K562 (cell line): ENCODE results near the gene TTC31. TPM values are rescaled to one million over a fixed set of nuclear protein-coding genes. Genes with fewer than 3 reads are reported as not detected.
A peak's percentile ranks its signal among the peaks of the same experiment; 100 is the strongest.

ENCODE experiments used
- ATAC-seq: fragments of 200-7000 bp; cut with Tn5 transposase; 3 replicates; pipeline ENCODE4 v1.9.1; 2020; ENCODE audit warnings: moderate library complexity
- BruUV-seq: library from RNA; stranded (reverse); fragments of 400-500 nt; replicated peaks from 2 replicates; lab custom pipeline; 2021; lab: Mats Ljungman, UMichigan
- CTCF ChIA-PET: fragments of 300-600 bp; formaldehyde crosslinking; extraction: SDS; loops from one replicate; lab custom pipeline; 2021; ENCODE audit warnings: low intra/inter-chr PET ratio; lab: Yijun Ruan, JAX
- POLR2A ChIA-PET: fragments of 300-600, 350-650 bp; sonication (Branson Sonifier 250); formaldehyde crosslinking; extraction: SDS; loops from one replicate; lab custom pipeline; 2021; ENCODE audit warnings: antibody characterized with exemption, inconsistent platforms; lab: Yijun Ruan, JAX
- DNase-seq, 4 experiments: peaks; one replicate each; pipeline versions ENCODE4 v3.0.0 to v3.0.0-alpha.2; 2011 to 2018; ENCODE audit warnings: low spot score in 3 of 4, mixed read lengths in 3 of 4; ENCODE audit errors: extremely low read depth in 1 of 4
- FAIRE-seq: peaks from 2 replicates; lab custom pipeline; 2011; peaks lifted over from hg19 to GRCh38; lab: Jason Lieb, UNC
- H2AFZ ChIP-seq: 2 replicates; pipeline ENCODE4 v1.6.0; 2011; ENCODE audit warnings: low read depth, low read length, control low read depth, inconsistent platforms
- H3K27ac ChIP-seq: fragments of 200-600 bp; 3 replicates; pipeline ENCODE4 v1.8.0; 2011; ENCODE audit warnings: low read depth, mild to moderate bottlenecking, control low read depth, inconsistent platforms, low read length, moderate library complexity, mixed read lengths; ENCODE audit errors: extremely low read depth
- H3K27me3 ChIP-seq, 2 experiments: fragments of 300-600 bp in 1 of 2; 2 replicates in 1 of 2; 3 replicates in 1 of 2; pipeline versions ENCODE4 v1.6.0 to v1.8.0; 2011; ENCODE audit warnings: inconsistent platforms in 2 of 2, low read length in 2 of 2, mild to moderate bottlenecking in 1 of 2, mixed read lengths in 1 of 2, moderate library complexity in 1 of 2; ENCODE audit not compliant: control insufficient read depth in 2 of 2, insufficient read depth in 2 of 2
- H3K36me3 ChIP-seq: fragments of 300-600 bp; 3 replicates; pipeline ENCODE4 v1.8.0; 2011; ENCODE audit warnings: mild to moderate bottlenecking, low read length, inconsistent platforms; ENCODE audit not compliant: control insufficient read depth, insufficient read depth
- H3K4me1 ChIP-seq, 2 experiments: fragments of 200-600 bp in 1 of 2; replicated peaks in 1 of 2; 2 replicates in 1 of 2; 3 replicates in 1 of 2; pipeline versions ENCODE4 v1.5.1 to v1.8.0; 2011; ENCODE audit warnings: inconsistent platforms in 2 of 2, low read length in 2 of 2, mild to moderate bottlenecking in 1 of 2, mixed read lengths in 1 of 2, moderate library complexity in 1 of 2; ENCODE audit not compliant: control insufficient read depth in 2 of 2, insufficient read depth in 2 of 2
- H3K4me2 ChIP-seq: 2 replicates; pipeline ENCODE4 v1.6.1; 2011; ENCODE audit warnings: low read length, control low read depth, inconsistent platforms, mixed read lengths; ENCODE audit not compliant: insufficient read depth
- H3K4me3 ChIP-seq: fragments of 200-600 bp; sonication (generic), shearing (Covaris generic); 2 replicates; pipeline ENCODE4 v1.5.1; 2016; ENCODE audit warnings: control low read depth, inconsistent platforms
- H3K79me2 ChIP-seq: fragments of 200-600 bp; 3 replicates; pipeline ENCODE4 v1.8.0; 2011; ENCODE audit warnings: low read length, inconsistent platforms; ENCODE audit not compliant: control insufficient read depth, insufficient read depth
- H3K9ac ChIP-seq, 2 experiments: 2 replicates each; pipeline versions ENCODE4 v1.6.0 to v1.6.1; 2011; ENCODE audit warnings: low read depth in 2 of 2, low read length in 2 of 2, control low read depth in 1 of 2, inconsistent platforms in 1 of 2, mild to moderate bottlenecking in 1 of 2, mixed read lengths in 1 of 2; ENCODE audit not compliant: insufficient read depth in 1 of 2
- H3K9me1 ChIP-seq: one replicate; pipeline ENCODE4 v1.6.0; 2011; ENCODE audit warnings: inconsistent platforms, mild to moderate bottlenecking, low read length, moderate library complexity; ENCODE audit not compliant: control insufficient read depth, insufficient read depth
- H3K9me3 ChIP-seq: replicated peaks from 2 replicates; pipeline ENCODE4 v1.5.1; 2011; ENCODE audit warnings: low read depth, low read length, inconsistent platforms; ENCODE audit not compliant: control insufficient read depth, insufficient read depth
- H4K20me1 ChIP-seq: replicated peaks from 2 replicates; pipeline ENCODE4 v1.6.1; 2011; ENCODE audit warnings: low read length, inconsistent platforms, mixed read lengths; ENCODE audit not compliant: control insufficient read depth, insufficient read depth
- MEIS2 ChIP-seq: fragments of 450-650 bp; IDR thresholded peaks from 2 replicates; pipeline ENCODE4 v1.6.1; 2014; ENCODE audit warnings: mild to moderate bottlenecking; ENCODE audit not compliant: partially characterized antibody
- RBM34 ChIP-seq: fragments of 200-400 bp; formaldehyde crosslinking; IDR thresholded peaks from 2 replicates; pipeline ENCODE4 v1.6.1; 2018; ENCODE audit warnings: low read length, borderline replicate concordance; ENCODE audit not compliant: insufficient read depth
- ZNF133 ChIP-seq: fragments of 250-450 bp; sonication (Bioruptor Pico); IDR thresholded peaks from 2 replicates; pipeline ENCODE4 v1.4.0; 2020; ENCODE audit warnings: mild to moderate bottlenecking
- WGBS: fragments of 100-300 bp; shearing (Covaris generic); methylation state at CpG from one replicate; pipeline ENCODE4 v1.1.6; 2016; ENCODE audit warnings: low coverage, mixed read lengths; ENCODE audit not compliant: insufficient coverage; ENCODE audit errors: missing lambda C conversion rate; 5-methylcytosine and 5-hydroxymethylcytosine counted together
- in situ Hi-C: fragments of 300-500 bp; cut with MboI; formaldehyde crosslinking; loops from 4 replicates; pipeline ENCODE4 v1.15.0; 2018; ENCODE audit warnings: inconsistent platforms, mixed read lengths
- intact Hi-C: fragments of 100-400 bp; cut with micrococcal nuclease; formaldehyde crosslinking; loops from 2 replicates; pipeline ENCODE4 v1.14.2; 2022
- polyA plus RNA-seq, 8 experiments: library from polyadenylated mRNA; depleted of rRNA in 4 of 8; stranded (reverse) in 5 of 8; unstranded in 3 of 8; fragments of >200 nt; fragmentation: Nextera tagmentation in 2 of 8; fragmentation: Illumina TruSeq in 1 of 8; extraction: Ambion mirVana in 2 of 8; extraction: Trizol in 1 of 8; gene quantifications; 2 replicates each; pipeline versions ENCODE4 v1.2.1 to v1.2.3, GENCODE V29; 2011 to 2014; ENCODE audit warnings: inconsistent platforms in 1 of 8, missing spikeins in 1 of 8
- total RNA-seq, 7 experiments: library from RNA; depleted of rRNA in 6 of 7; stranded (reverse); fragments of >200 nt in 6 of 7; fragmentation: Illumina TruSeq in 2 of 7; extraction: Trizol in 2 of 7; gene quantifications; 2 replicates each; pipeline versions ENCODE4 v1.2.1 to v1.2.3, GENCODE V29; 2011 to 2021; ENCODE audit warnings: low replicate concordance in 1 of 7
- TF ChIP-seq, protein P1 (sequence below), 2 experiments: IDR thresholded peaks in 1 of 2; conservative IDR thresholded peaks in 1 of 2; 2 replicates each; pipeline ENCODE4 v1.6.1; 2016; ENCODE audit warnings: low read depth in 2 of 2, mild to moderate bottlenecking in 1 of 2, missing compliant biosample characterization in 1 of 2, missing genetic modification characterization in 1 of 2, moderate library complexity in 1 of 2
- TF ChIP-seq, protein P2 (sequence below): IDR thresholded peaks from 2 replicates; pipeline ENCODE4 v1.6.1; 2016; ENCODE audit warnings: missing genetic modification characterization, missing compliant biosample characterization

The TTC31 gene
- total and polyA plus RNA-seq, 9 of the 15 experiments (the other 6 are each of a cell fraction or from before 2014, with no cell fraction given), result 4.7 to 30.5 (median 15.9) TPM

GRCh38 chr2:74510272-74510671 is 27.4 kb downstream of the TTC31 start:
- no TSS peak for BruUV-seq
- no peak overlapping the region for H3K4me3 ChIP-seq
- FAIRE-seq (no peak), ATAC-seq (no peak), DNase-seq (no peak)
- TF ChIP-seq, protein P1, sequence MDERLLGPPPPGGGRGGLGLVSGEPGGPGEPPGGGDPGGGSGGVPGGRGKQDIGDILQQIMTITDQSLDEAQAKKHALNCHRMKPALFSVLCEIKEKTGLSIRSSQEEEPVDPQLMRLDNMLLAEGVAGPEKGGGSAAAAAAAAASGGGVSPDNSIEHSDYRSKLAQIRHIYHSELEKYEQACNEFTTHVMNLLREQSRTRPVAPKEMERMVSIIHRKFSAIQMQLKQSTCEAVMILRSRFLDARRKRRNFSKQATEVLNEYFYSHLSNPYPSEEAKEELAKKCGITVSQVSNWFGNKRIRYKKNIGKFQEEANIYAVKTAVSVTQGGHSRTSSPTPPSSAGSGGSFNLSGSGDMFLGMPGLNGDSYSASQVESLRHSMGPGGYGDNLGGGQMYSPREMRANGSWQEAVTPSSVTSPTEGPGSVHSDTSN (CRISPR knock-in tag; IDR thresholded peaks at IDR 0.05; ENCODE audit: low read depth), result no peak
- TF ChIP-seq, protein P1 (tag; conservative IDR thresholded peaks at IDR 0.05; ENCODE audit: low read depth), result peak; percentile 38; the same call in 1 of the 2 replicates
- no peak for TF ChIP-seq RBM34
- no peak for TF ChIP-seq ZNF133 (CRISPR knock-in tag)
- TF ChIP-seq, protein P2, sequence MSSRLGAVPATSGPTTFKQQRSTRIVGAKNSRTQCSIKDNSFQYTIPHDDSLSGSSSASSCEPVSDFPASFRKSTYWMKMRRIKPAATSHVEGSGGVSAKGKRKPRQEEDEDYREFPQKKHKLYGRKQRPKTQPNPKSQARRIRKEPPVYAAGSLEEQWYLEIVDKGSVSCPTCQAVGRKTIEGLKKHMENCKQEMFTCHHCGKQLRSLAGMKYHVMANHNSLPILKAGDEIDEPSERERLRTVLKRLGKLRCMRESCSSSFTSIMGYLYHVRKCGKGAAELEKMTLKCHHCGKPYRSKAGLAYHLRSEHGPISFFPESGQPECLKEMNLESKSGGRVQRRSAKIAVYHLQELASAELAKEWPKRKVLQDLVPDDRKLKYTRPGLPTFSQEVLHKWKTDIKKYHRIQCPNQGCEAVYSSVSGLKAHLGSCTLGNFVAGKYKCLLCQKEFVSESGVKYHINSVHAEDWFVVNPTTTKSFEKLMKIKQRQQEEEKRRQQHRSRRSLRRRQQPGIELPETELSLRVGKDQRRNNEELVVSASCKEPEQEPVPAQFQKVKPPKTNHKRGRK (tag), result peak; percentile 82
- peak; percentile 22 for TF ChIP-seq MEIS2
- intact Hi-C loops, result no loop called here
- H3K9me1 ChIP-seq, result no peaks in the 10 kb centered on the region
- no peaks in the 10 kb centered on the region for H4K20me1 ChIP-seq
- 71% methylated on average over 4 of the region's 4 CpGs for WGBS
- H3K4me1 ChIP-seq, result peaks cover 26 to 47% of the 10 kb centered on the region in 2 experiments; a peak in 4 of 5 replicates
- ChIA-PET POLR2A (interaction anchor here (0.6 to 3.3 kb wide), 7 partner anchors 9 to 92 kb away, joined by 3 to 17 read pairs (median 5); partner anchors contain the start of genes AUP1 and HTRA2), CTCF (no interaction called here)
- H3K9me3 ChIP-seq, result no peaks in the 10 kb centered on the region
- H3K4me2 ChIP-seq, result no peak overlapping the region; the same call in 1 of the 2 replicates
- in situ Hi-C loops, result no loop called here
- peak overlapping the region in 1 of 2 experiments; percentile 1; a peak in 1 of 4 replicates for H3K9ac ChIP-seq
- H3K27me3 ChIP-seq, result no peaks in the 10 kb centered on the region
- peak overlapping the region; percentile 88 for H2AFZ ChIP-seq
- peaks cover 9% of the 10 kb centered on the region; the same call in 2 of the 3 replicates for H3K36me3 ChIP-seq
- H3K27ac ChIP-seq, result no peak overlapping the region
- peaks cover 18% of the 10 kb centered on the region for H3K79me2 ChIP-seq
